ENCODE results near the gene PRPSAP1.
"Not testable (repeated sequence)": the region's sequence is repeated elsewhere in the genome, so short reads cannot be mapped to it uniquely, and the experiment has no call there.

The PRPSAP1 gene

GRCh38 chr17:76314392-76315227, 39.1 kb downstream of the PRPSAP1 start:
- DNase-seq = no peak

- no peak for DNase-seq
Measured at GRCh38 chr17:76312735-76313134, 41.0 kb downstream of the PRPSAP1 start.

DNA sequence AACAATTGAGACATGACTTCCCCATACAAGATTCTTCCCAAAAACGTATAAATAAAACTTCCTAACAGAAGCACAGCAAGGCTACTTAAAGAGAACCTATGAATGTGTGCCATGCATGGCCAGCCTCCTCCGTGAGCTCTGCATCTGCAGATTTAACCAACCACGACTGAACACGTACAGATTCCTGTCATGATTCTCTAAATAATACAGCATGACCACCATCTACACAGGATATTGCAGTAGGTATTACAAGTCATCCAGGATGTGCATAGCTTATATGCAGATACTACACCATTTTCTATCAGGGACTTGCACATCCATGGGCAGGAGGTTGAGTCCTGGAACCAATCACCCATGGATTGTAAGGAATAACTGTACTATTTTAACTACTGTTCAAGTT, 44.3 kb downstream of the PRPSAP1 start:
- DNase-seq = no peak

- DNase-seq = no peak
Measured at GRCh38 chr17:76307966-76308338, 45.8 kb downstream of the PRPSAP1 start, which contains the start of gene QRICH2. QRICH2 (minus strand) TSS chr17:76308276; CDS start chr17:76307998, 278 bp downstream.

DNA sequence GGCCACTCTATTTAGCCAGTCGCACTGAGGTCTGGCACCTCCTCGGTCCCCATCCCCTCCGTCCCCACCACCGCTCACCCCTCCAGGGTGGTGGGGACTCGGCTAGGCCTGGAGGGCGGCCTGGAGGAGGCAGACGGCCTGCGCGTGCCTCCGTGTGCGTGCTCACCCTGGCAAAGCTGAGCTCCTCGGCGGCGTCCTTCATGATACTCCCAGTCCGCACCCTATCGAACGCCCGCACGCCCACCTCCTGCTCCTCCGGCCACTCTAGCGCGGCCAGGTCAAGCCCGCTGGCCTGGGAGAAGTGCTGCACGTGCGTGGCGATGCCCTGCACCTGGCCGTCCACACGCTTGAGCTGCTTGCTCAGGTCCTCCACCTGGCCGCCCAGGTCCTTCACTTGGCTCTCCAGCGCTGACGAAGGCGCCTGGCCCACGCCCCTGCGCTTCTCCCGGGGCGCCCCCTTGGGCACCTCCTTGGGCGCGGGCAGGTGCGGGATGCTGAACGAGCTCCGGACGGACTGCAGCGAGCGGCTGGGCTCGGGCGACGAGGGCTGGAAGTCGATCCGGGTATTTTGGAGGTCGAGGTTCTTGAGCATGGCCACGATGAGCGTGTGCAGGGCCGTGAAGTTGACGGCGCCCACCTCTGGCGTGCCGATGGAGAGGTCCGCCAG, 46.3 kb downstream of the PRPSAP1 start:
- no peak for DNase-seq

- not testable (repeated sequence) for DNase-seq
Measured at GRCh38 chr17:76305135-76305454, 48.6 kb downstream of the PRPSAP1 start.

DNA sequence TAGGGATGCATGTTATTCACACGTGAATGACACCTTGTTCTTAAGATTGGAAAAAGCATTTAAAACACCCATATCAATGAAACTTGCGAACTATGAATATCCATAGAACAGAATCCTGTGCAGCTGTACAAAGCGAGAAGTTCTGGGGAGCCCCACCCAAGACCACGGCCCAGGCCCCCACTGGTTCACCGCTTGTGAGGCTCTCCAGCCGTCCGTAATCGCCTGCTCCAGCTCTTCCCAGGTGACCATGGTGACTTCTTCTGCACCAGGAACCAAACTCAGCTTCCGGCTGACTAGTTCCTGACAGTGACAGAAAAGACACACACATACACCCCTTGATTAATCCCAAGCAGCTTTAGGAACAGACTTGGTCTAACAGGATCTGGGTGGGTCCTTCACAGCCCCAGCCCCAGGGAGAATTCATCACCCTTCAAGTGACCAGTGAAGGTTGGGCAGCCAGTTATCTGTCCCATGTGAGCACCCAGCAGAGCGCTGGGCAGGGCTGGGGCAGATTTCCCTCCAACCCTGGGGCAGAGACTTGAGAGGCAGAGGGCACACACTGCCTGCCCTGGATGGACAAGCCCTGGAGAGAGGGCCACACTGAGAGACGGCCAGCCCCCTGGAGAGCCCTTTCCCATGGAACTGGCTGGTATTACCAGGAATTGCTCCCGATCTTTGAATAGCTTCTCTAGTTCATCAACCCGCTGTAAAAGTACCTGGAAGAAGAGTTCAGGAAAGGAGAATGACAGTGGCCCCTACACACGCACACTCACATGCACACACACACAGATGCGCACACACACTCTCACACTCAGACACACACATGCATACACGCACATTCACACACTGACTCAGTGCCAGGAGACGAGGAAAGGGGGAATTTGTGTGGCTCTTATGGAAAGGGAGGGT, 49.2 kb downstream of the PRPSAP1 start:
- DNase-seq = no peak

DNA sequence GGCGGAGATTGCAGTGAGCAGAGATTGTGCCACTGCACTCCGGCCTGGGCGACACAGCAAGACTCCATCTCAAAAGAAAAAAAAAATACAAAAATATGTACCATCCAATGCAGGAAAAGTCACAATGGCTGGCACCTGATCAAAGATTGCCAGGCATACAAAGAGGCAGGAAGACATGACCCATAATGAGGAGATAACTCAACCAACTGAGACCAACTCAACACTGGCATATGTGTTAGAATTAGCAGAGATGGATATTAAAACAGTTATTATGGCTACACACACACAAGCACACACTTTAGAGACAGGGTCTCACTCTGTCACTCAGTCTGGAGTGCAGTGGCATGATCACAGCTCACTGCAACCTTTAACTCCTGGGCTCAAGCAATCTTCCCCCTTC, 56.3 kb downstream of the PRPSAP1 start:
- DNase-seq = no peak

- no peak for DNase-seq
Measured at GRCh38 chr17:76296889-76297288, 56.8 kb downstream of the PRPSAP1 start.

DNA sequence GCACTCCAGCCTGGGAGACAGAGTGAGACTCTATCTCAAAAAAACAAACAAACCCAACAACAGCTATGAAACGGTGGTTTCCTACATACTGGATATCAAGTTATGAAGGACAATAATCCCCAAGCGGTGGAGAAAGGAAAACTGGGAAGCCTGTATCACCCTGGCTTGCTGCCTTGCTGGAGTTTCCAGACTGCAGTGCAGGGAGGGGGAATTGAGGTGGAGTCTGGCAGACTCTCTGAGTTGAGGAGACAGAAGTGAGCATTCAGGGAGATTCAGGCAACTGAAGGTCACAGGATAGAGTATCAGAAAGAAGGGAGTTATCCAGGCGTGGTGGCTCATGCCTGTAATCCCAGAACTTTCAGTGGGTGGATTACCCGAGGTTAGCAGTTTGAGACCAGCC, 57.5 kb downstream of the PRPSAP1 start:
- no peak for DNase-seq

DNA sequence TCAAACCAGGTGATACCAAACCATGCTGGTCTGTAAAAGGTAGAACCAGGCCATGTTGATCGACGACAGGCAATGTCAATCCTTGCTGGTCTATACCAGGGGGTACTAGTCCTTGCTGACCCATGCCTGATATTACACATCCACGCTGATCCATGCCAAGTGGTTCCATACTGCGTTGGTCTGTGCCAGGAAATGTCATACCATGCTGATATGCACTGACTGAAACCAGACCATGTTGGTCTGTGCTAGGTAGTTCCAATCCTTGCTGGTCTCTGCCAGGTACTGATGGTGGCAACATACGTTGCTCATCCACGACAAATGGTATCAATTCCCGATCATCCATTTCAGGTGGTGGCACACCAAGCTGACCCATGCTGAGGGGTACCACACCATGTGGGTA, 60.6 kb downstream of the PRPSAP1 start:
- DNase-seq = no peak

DNA sequence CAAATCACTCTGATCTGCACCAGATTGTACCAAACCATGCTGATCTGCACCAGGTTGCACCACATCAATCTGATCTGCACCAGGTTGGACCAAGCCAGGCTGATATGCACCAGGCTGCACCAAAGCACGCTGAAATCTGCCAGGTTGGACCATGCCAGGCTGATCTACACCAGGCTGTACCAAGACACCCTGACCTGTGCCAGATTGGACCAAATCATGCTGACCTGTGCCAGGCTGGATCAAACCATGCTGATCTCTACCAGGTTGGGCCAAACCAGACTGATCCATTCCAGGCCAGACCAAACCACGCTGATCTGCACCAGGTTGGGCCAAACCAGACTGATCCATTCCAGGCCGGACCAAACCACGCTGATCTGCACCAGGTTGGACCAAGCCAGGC, 61.1 kb downstream of the PRPSAP1 start:
- no peak for DNase-seq

GRCh38 chr17:76281573-76282371, 71.9 kb downstream of the PRPSAP1 start:
- no peak for DNase-seq

DNA sequence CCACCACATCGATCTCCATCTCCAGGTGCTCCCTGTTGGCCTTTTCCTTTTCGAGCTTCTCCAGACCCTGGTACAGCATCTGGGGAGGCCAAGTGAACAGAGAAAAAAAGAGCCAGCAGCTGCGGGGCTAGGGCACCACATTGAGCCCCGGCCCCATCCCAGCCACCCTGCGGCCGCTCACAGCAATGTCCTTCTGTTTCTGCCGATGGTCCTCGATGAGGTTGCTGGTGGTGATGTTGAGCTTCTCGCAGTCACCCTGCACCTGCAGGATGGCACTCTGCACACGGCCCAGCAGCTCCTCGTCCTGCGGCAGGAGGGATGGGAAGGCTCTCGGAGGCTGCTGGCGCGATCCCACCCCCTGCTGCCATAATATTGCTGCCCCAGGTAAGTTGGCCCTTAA, 73.1 kb downstream of the PRPSAP1 start:
- DNase-seq = no peak

GRCh38 chr17:76279742-76280287, 73.9 kb downstream of the PRPSAP1 start:
- DNase-seq = no peak

DNA sequence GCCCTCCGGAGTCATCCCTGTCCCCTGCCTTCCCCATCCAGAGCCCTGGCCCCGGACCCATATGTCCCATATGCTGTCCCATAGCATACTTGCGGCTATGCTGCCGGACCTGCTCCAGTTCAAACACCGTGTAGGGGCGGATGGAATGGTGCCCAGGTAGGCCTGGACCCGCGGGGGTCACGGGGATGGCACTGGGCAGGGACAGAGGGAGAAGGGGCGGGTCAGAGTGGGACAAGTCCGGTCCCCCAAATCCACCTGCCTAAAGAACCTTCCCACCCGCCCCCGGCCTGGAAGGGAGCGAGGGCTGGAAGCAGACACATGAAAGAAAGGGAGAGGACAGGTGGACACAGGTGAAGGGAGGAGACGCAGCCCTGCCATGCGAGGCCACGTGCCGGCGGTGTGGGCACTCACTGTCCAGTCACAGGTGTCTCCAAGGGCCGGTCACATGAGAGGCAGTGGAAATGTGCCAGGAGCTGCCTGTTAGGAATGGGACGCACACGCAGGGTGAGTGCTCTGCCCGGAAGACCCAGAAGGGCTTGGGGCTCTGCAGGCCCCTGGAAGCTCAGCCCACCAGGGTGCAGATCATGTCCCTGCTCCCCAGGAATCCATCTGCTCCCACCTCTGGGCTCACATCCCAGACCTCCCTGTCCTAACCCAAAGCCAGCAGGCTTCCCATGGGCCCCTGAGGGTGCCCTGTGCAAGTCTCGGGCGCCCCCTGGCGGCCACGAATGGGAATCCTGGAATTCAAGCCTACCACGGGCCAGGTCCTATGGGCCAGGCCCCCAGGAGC, 74.6 kb downstream of the PRPSAP1 start:
- peak; percentile 89 for DNase-seq

GRCh38 chr17:76278268-76278908, 75.3 kb downstream of the PRPSAP1 start:
- DNase-seq = no peak

- no peak for DNase-seq
Measured at GRCh38 chr17:76277300-76278267, 76.1 kb downstream of the PRPSAP1 start.

- DNase-seq = no peak
Measured at GRCh38 chr17:76276461-76277299, 77.0 kb downstream of the PRPSAP1 start.
